ENCODE measurements around the gene ATG4B.
"Not testable (repeated sequence)": the region's sequence is repeated elsewhere in the genome, so short reads cannot be mapped to it uniquely, and the experiment has no call there.

The ATG4B gene

GRCh38 chr2:241640165-241640795 lies 2.8 kb downstream of the ATG4B start:
- no peak for DNase-seq (ENCODE audit: low read depth in 2 of 2)

- no peak for DNase-seq (ENCODE audit: low read depth in 2 of 2)
Measured at GRCh38 chr2:241641631-241642030, 4.1 kb downstream of the ATG4B start.

GRCh38 chr2:241645056-241645914 lies 7.8 kb downstream of the ATG4B start:
- DNase-seq (ENCODE audit: low read depth in 2 of 2): no peak

GRCh38 chr2:241645915-241646645 lies 8.6 kb downstream of the ATG4B start:
- no peak for DNase-seq (ENCODE audit: low read depth in 2 of 2)

GRCh38 chr2:241648453-241648852 lies 11.0 kb downstream of the ATG4B start:
- no peak for DNase-seq (ENCODE audit: low read depth in 2 of 2)

GRCh38 chr2:241649404-241649803 lies 11.9 kb downstream of the ATG4B start:
- no peak for DNase-seq (ENCODE audit: low read depth in 2 of 2)

GRCh38 chr2:241649927-241650326 lies 12.4 kb downstream of the ATG4B start:
- DNase-seq (ENCODE audit: low read depth in 2 of 2): no peak

GRCh38 chr2:241652142-241652541 lies 14.6 kb downstream of the ATG4B start:
- no peak for DNase-seq (ENCODE audit: low read depth in 2 of 2)

GRCh38 chr2:241652722-241653121 lies 15.2 kb downstream of the ATG4B start:
- DNase-seq (ENCODE audit: low read depth in 2 of 2): no peak

GRCh38 chr2:241653210-241653750 lies 15.8 kb downstream of the ATG4B start:
- no peak for DNase-seq (ENCODE audit: low read depth in 2 of 2)

GRCh38 chr2:241654551-241654950 lies 17.1 kb downstream of the ATG4B start:
- no peak for DNase-seq (ENCODE audit: low read depth in 2 of 2)

- no peak for DNase-seq (ENCODE audit: low read depth in 2 of 2)
Measured at GRCh38 chr2:241655516-241656189, 18.2 kb downstream of the ATG4B start.

- DNase-seq (ENCODE audit: low read depth in 2 of 2): no peak
Measured at GRCh38 chr2:241656190-241656741, 18.8 kb downstream of the ATG4B start.

GRCh38 chr2:241657786-241658254 lies 20.3 kb downstream of the ATG4B start:
- DNase-seq (ENCODE audit: low read depth in 2 of 2): no peak

- no peak for DNase-seq (ENCODE audit: low read depth in 2 of 2)
Measured at GRCh38 chr2:241658296-241658695, 20.8 kb downstream of the ATG4B start.

GRCh38 chr2:241659150-241659739 lies 21.8 kb downstream of the ATG4B start:
- no peak for DNase-seq (ENCODE audit: low read depth in 2 of 2)

- DNase-seq (ENCODE audit: low read depth in 2 of 2): no peak
Measured at GRCh38 chr2:241660593-241661213, 23.2 kb downstream of the ATG4B start.

GRCh38 chr2:241662731-241663130 lies 25.2 kb downstream of the ATG4B start:
- not testable (repeated sequence) for DNase-seq (ENCODE audit: low read depth in 2 of 2)

GRCh38 chr2:241665731-241666440 lies 28.4 kb downstream of the ATG4B start:
- DNase-seq (ENCODE audit: low read depth in 2 of 2): no peak
